ENCODE measurements around the gene CNTNAP2.
A peak's percentile ranks its signal among the peaks of the same experiment; 100 is the strongest.

The CNTNAP2 gene

DNA sequence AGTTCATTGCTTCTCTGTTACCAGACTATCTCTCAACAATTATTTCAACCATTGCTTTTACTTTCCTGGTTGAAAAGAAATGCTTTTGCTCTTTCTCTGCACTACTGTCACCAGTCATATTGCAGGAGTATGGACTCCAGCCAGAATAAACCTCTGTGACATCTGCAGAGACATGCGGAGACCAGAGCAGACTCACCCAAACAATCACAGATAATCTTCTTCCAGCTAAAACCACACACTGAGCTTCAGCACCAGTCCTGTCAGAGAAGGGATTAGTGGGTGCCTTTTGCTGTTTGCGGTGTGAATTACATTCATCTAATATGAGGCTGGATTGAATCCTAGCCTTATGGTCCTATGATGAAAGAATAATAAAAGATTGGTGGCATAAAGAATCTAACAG, 258.6 kb downstream of the CNTNAP2 start:
- H3K4me1 ChIP-seq (ENCODE audit: control insufficient read depth, low read depth, low read length), result peaks cover 4% of the 10 kb centered on the region
- H3K27ac ChIP-seq (ENCODE audit: low read length), result no peak overlapping the region
- H3K9me3 ChIP-seq (ENCODE audit: control insufficient read depth, low read depth, low read length), result no peaks in the 10 kb centered on the region
- no peaks in the 10 kb centered on the region for H3K27me3 ChIP-seq (ENCODE audit: control insufficient read depth, insufficient read depth, low read length)
- H3K4me3 ChIP-seq (ENCODE audit: low read length), result no peak overlapping the region
- H3K9ac ChIP-seq (ENCODE audit: low read length), result no peak overlapping the region
- no peaks in the 10 kb centered on the region for H3K36me3 ChIP-seq (ENCODE audit: control insufficient read depth, low read depth, low read length)

DNA sequence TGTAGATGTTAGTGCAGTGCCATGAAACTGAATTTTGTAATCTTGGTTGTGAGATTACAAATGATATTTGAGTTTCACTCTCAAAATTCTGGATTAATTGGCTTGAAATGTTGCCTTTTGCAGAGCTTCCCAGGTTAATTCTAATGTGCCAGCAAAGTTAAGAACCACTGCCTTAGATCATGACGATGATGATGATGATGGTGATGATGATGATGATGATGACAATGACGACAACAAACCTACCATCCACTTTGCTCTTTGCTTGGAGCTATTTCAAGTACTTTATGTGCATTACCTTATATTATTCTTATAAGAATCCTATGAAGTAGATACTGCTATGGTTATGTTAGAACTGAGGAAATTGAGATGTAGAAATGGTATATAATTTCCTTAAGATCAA, 261.6 kb downstream of the CNTNAP2 start:
- no peaks in the 10 kb centered on the region for H3K9me3 ChIP-seq (ENCODE audit: control insufficient read depth, low read depth, low read length)
- no peak overlapping the region for H3K27ac ChIP-seq (ENCODE audit: low read length)
- peaks cover 4% of the 10 kb centered on the region for H3K4me1 ChIP-seq (ENCODE audit: control insufficient read depth, low read depth, low read length)
- H3K4me3 ChIP-seq (ENCODE audit: low read length), result no peak overlapping the region
- no peaks in the 10 kb centered on the region for H3K27me3 ChIP-seq (ENCODE audit: control insufficient read depth, insufficient read depth, low read length)
- no peak overlapping the region for H3K9ac ChIP-seq (ENCODE audit: low read length)
- no peaks in the 10 kb centered on the region for H3K36me3 ChIP-seq (ENCODE audit: control insufficient read depth, low read depth, low read length)

DNA sequence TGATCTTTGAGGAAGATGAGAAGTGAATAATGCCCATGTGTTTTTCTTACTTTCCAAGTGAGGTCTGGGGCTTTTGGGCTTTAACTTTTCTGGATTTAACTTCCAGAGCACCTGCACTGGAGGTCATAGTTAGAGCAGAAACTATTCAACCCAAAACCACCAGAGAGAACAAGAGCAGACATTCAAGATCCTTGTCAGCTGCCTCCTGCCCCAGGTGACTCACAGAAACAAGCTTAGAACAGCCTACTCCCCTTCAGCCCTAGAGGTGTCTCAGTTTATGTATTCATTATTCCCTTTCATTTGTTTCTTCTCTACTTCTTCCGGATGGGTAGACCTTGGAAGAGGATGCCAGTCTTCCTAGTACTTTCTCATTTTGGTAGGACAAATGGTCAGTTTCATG, 270.5 kb downstream of the CNTNAP2 start:
- Histone ChIP-seq H3K27me3 (ENCODE audit: control insufficient read depth, insufficient read depth, low read length) (no peaks in the 10 kb centered on the region), H3K27ac (ENCODE audit: low read length) (no peak overlapping the region), H3K9ac (ENCODE audit: low read length) (no peak overlapping the region), H3K4me3 (ENCODE audit: low read length) (no peak overlapping the region), H3K4me1 (ENCODE audit: control insufficient read depth, low read depth, low read length) (no peaks in the 10 kb centered on the region), H3K36me3 (ENCODE audit: control insufficient read depth, low read depth, low read length) (no peaks in the 10 kb centered on the region), H3K9me3 (ENCODE audit: control insufficient read depth, low read depth, low read length) (no peaks in the 10 kb centered on the region)

DNA sequence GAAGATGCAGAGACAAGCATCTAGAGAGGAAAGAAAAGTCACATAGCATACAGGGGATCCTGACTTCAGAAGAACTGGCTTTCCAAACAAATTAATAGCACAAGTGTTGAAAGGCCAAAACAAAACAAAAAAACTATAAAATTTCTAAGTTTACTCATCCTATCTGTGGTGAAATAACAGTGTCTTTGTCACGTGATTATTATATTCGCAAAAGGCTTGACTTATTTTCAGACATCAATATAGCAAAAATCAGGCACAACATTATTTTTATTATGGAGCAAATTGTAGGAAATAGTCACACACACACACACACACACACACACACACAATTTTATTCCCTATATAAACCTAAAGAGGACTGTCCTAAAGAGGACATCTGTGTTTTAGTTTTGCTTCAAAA, 272.3 kb downstream of the CNTNAP2 start:
- Histone ChIP-seq H3K9me3 (ENCODE audit: control insufficient read depth, low read depth, low read length) (no peaks in the 10 kb centered on the region), H3K27ac (ENCODE audit: low read length) (no peak overlapping the region), H3K4me1 (ENCODE audit: control insufficient read depth, low read depth, low read length) (no peaks in the 10 kb centered on the region), H3K36me3 (ENCODE audit: control insufficient read depth, low read depth, low read length) (no peaks in the 10 kb centered on the region), H3K27me3 (ENCODE audit: control insufficient read depth, insufficient read depth, low read length) (no peaks in the 10 kb centered on the region), H3K9ac (ENCODE audit: low read length) (no peak overlapping the region), H3K4me3 (ENCODE audit: low read length) (no peak overlapping the region)

DNA sequence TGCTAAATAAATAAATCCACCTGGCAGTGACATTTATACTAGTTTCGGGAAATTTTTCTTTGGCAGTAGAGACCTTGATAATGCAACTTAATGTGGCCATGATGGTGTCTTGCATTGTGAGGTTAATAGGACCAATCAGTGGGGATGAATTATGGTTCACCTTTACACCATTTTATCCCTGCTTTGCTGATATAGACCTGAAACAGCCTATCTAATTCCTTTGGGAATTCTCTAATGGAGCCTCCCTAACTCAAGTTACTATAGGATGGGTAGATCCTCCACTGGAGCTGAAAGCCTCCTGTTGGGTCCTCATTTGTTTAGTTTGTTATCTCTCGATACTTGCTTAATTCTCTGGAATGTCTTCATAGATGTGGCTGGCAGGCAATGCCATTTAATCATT, 276.7 kb downstream of the CNTNAP2 start:
- Histone ChIP-seq H3K4me1 (ENCODE audit: control insufficient read depth, low read depth, low read length) (no peaks in the 10 kb centered on the region), H3K27ac (ENCODE audit: low read length) (no peak overlapping the region), H3K9me3 (ENCODE audit: control insufficient read depth, low read depth, low read length) (no peaks in the 10 kb centered on the region), H3K36me3 (ENCODE audit: control insufficient read depth, low read depth, low read length) (no peaks in the 10 kb centered on the region), H3K9ac (ENCODE audit: low read length) (no peak overlapping the region), H3K4me3 (ENCODE audit: low read length) (no peak overlapping the region), H3K27me3 (ENCODE audit: control insufficient read depth, insufficient read depth, low read length) (no peaks in the 10 kb centered on the region)

DNA sequence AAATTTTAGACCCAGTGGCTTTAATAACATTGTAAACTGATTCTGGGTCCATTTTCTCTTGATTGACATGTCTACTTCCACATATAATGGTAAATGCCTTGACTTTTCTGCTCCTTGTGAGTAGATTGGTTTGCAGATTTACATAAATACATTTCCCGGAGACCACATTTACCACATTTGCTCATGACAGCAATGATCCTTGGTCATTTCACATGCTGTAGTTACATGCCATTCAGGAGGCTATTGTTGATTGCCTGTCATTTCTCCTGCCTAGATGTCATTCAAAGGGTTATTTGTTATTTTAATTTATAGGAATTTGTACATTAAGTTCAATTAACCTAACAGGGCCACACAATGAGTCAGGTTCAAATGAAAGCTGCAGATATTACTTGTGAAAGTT, 280.5 kb downstream of the CNTNAP2 start:
- H3K27ac ChIP-seq (ENCODE audit: low read length), result no peak overlapping the region
- no peaks in the 10 kb centered on the region for H3K27me3 ChIP-seq (ENCODE audit: control insufficient read depth, insufficient read depth, low read length)
- H3K36me3 ChIP-seq (ENCODE audit: control insufficient read depth, low read depth, low read length), result no peaks in the 10 kb centered on the region
- no peak overlapping the region for H3K9ac ChIP-seq (ENCODE audit: low read length)
- H3K4me1 ChIP-seq (ENCODE audit: control insufficient read depth, low read depth, low read length), result no peaks in the 10 kb centered on the region
- H3K4me3 ChIP-seq (ENCODE audit: low read length), result no peak overlapping the region
- H3K9me3 ChIP-seq (ENCODE audit: control insufficient read depth, low read depth, low read length), result no peaks in the 10 kb centered on the region

DNA sequence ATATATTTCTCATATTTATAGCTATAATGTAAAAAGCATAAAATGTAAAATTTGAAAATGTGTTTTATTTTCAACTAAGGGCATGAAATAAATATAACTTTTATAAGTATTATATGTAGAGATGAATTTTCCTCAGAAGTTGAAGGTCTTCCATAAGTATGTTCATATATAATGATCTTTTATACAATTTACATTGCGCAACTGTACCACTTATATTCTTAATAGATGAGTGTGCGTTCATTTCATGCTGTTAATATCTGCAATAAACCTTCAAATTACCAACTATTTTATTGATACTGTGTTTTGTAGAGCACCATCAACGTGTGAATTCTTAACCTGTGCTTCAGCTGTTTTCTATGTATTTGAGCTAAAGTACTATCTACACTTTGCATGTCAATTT, 285.3 kb downstream of the CNTNAP2 start:
- Histone ChIP-seq H3K36me3 (ENCODE audit: control insufficient read depth, low read depth, low read length) (no peaks in the 10 kb centered on the region), H3K27me3 (ENCODE audit: control insufficient read depth, insufficient read depth, low read length) (no peaks in the 10 kb centered on the region)

DNA sequence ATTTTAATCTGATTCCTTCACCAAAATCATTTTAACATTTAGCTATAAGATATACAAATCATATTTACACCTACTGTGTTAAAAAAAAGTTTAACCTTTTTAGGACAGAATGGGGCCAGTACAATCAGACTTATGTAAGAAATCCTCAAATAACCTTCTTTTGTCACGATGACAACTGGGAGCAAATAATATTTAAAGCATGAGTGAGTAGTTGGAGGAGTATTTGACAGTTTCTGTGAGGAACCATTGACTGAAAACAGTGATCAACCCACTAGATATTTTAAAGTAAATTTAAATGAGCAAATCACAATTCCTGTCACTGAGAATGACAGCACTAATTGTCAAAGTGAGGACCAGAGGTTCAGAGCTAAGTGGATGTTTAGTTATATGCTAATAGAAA, 289.1 kb downstream of the CNTNAP2 start:
- H3K9me3 ChIP-seq (ENCODE audit: control insufficient read depth, low read depth, low read length), result no peaks in the 10 kb centered on the region

More for the DNA sequence above, 285.3 kb downstream of the CNTNAP2 start:
- no peak overlapping the region for H3K4me3 ChIP-seq (ENCODE audit: low read length)
- H3K9me3 ChIP-seq (ENCODE audit: control insufficient read depth, low read depth, low read length), result no peaks in the 10 kb centered on the region
- no peaks in the 10 kb centered on the region for H3K4me1 ChIP-seq (ENCODE audit: control insufficient read depth, low read depth, low read length)
- H3K9ac ChIP-seq (ENCODE audit: low read length), result no peak overlapping the region
- no peak overlapping the region for H3K27ac ChIP-seq (ENCODE audit: low read length)

DNA sequence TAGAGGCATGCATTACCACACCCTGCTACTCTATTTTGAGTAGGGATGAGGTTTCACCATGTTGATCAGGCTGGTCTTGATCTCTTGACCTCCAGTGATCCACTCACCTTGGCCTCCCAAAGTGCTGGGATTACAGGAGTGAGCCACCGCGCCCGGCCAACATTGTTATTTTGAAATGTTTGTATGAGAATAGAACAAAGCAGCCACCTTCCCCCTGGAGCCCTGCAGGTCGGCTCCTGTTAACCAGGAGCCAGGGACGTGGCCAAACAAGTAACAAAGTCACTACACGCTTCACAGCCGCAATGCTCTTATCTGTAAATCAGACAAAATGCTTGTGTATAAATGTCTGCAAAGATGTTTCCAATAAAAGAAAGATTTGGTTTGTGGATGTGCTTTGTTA, 295.4 kb downstream of the CNTNAP2 start:
- H3K27ac ChIP-seq (ENCODE audit: low read length), result no peak overlapping the region
- H3K9ac ChIP-seq (ENCODE audit: low read length), result no peak overlapping the region
- no peaks in the 10 kb centered on the region for H3K36me3 ChIP-seq (ENCODE audit: control insufficient read depth, low read depth, low read length)
- no peaks in the 10 kb centered on the region for H3K9me3 ChIP-seq (ENCODE audit: control insufficient read depth, low read depth, low read length)
- peaks cover 32% of the 10 kb centered on the region for H3K4me1 ChIP-seq (ENCODE audit: control insufficient read depth, low read depth, low read length)
- H3K4me3 ChIP-seq (ENCODE audit: low read length), result no peak overlapping the region
- H3K27me3 ChIP-seq (ENCODE audit: control insufficient read depth, insufficient read depth, low read length), result no peaks in the 10 kb centered on the region

More for the DNA sequence above, 289.1 kb downstream of the CNTNAP2 start:
- Histone ChIP-seq H3K27ac (ENCODE audit: low read length) (no peak overlapping the region), H3K27me3 (ENCODE audit: control insufficient read depth, insufficient read depth, low read length) (no peaks in the 10 kb centered on the region), H3K9ac (ENCODE audit: low read length) (no peak overlapping the region), H3K36me3 (ENCODE audit: control insufficient read depth, low read depth, low read length) (no peaks in the 10 kb centered on the region), H3K4me1 (ENCODE audit: control insufficient read depth, low read depth, low read length) (no peaks in the 10 kb centered on the region), H3K4me3 (ENCODE audit: low read length) (no peak overlapping the region)

DNA sequence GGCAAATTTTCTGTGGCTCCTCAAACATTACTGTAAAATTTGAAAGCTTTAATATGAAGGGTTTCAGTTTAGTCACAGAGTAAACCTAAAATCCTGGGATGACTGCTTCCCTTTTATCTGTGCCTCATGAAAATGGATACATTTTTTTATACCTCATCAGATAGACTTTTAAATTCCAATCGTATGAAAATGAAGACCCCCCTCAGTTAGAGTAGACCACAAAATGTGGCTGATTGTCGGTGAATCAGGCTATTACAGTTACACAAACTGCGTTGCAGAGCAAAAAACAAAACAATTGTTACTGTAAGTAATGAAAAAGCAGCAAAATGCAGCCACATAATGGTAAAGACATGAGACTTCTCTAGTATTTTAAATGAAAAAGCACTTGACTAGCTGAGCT, 296.2 kb downstream of the CNTNAP2 start:
- Histone ChIP-seq H3K27me3 (ENCODE audit: control insufficient read depth, insufficient read depth, low read length) (no peaks in the 10 kb centered on the region), H3K9me3 (ENCODE audit: control insufficient read depth, low read depth, low read length) (no peaks in the 10 kb centered on the region), H3K4me3 (ENCODE audit: low read length) (no peak overlapping the region), H3K36me3 (ENCODE audit: control insufficient read depth, low read depth, low read length) (no peaks in the 10 kb centered on the region), H3K9ac (ENCODE audit: low read length) (no peak overlapping the region), H3K27ac (ENCODE audit: low read length) (no peak overlapping the region), H3K4me1 (ENCODE audit: control insufficient read depth, low read depth, low read length) (peaks cover 32% of the 10 kb centered on the region)

DNA sequence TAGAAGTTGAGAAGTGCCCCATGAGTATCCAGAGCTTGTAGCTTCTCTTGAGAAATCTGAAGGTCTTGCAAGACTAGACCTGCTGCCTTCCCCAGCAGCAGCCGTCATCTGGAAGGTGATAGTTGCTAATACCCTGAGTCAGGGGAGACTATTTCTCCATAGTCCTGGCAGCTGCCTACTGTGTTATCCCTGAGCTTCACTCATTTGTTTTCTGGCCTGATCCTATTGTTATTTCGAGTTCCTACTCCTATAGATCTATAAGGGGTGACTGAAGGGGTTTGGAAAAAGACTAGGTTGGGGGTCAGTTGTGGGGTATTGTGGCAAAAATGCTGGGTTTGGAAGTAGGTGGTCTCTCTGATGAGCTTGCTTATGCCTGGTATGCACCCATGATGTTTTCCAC, 297.8 kb downstream of the CNTNAP2 start:
- Histone ChIP-seq H3K4me3 (ENCODE audit: low read length) (no peak overlapping the region), H3K9ac (ENCODE audit: low read length) (no peak overlapping the region), H3K9me3 (ENCODE audit: control insufficient read depth, low read depth, low read length) (no peaks in the 10 kb centered on the region), H3K36me3 (ENCODE audit: control insufficient read depth, low read depth, low read length) (no peaks in the 10 kb centered on the region), H3K27ac (ENCODE audit: low read length) (peak overlapping the region; percentile 43), H3K4me1 (ENCODE audit: control insufficient read depth, low read depth, low read length) (peaks cover 32% of the 10 kb centered on the region), H3K27me3 (ENCODE audit: control insufficient read depth, insufficient read depth, low read length) (no peaks in the 10 kb centered on the region)

DNA sequence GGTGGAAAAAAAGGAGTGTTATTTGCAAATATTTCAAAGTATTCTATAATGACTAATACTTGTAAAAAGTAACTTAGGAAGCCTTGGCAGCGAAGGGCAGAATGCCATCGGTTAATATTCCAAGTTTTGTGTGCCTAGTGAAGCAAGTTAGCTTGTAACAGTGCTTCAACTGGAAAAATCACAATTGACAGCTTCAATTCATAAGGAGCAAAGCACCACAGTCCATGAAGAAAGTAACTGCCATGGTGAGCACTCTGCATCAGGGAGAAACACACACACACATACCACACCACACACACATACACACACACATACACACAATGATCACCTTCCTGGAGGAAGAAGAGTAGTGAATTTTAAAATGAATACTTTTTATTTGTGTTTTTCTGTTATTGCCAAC, 298.3 kb downstream of the CNTNAP2 start:
- Histone ChIP-seq H3K9ac (ENCODE audit: low read length) (no peak overlapping the region), H3K27me3 (ENCODE audit: control insufficient read depth, insufficient read depth, low read length) (no peaks in the 10 kb centered on the region)

More for the DNA sequence above, 298.3 kb downstream of the CNTNAP2 start:
- Histone ChIP-seq H3K27ac (ENCODE audit: low read length) (no peak overlapping the region), H3K4me1 (ENCODE audit: control insufficient read depth, low read depth, low read length) (peaks cover 32% of the 10 kb centered on the region), H3K9me3 (ENCODE audit: control insufficient read depth, low read depth, low read length) (no peaks in the 10 kb centered on the region), H3K4me3 (ENCODE audit: low read length) (no peak overlapping the region), H3K36me3 (ENCODE audit: control insufficient read depth, low read depth, low read length) (no peaks in the 10 kb centered on the region)
